Loucy (cell line): Measurements from ENCODE around the gene TINCR.

Source experiments
- EZH2phosphoT487 ChIP-seq: fragments of 200-600 bp; IDR thresholded peaks from 2 replicates; pipeline ENCODE4 v1.6.1; 2018; ENCODE audit warnings: antibody characterized with exemption, mild to moderate bottlenecking, moderate library complexity, borderline replicate concordance
- TF ChIP-seq, protein P1 (sequence below): fragments of 200-600 bp; sonication (generic); conservative IDR thresholded peaks from 2 replicates; pipeline ENCODE4 v1.5.1; 2014; ENCODE audit warnings: mild to moderate bottlenecking, antibody characterized with exemption, low read length

DNA sequence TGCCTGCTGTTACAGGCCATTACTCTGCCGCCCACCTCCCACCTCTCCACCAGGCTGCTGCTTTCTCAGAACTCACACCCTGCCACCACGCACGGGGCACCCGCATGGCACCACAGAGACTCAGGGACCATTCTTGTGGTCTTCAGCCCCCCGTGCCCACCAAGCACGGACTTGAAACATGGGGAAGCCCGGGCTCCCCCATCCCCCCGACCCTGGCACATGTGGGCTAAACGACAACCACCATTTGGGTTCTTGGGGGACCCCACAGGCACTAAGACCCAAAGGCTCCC lies 23.1 kb upstream of the TINCR start:
- TF ChIP-seq EZH2phosphoT487: no peak
- TF ChIP-seq, protein P1, sequence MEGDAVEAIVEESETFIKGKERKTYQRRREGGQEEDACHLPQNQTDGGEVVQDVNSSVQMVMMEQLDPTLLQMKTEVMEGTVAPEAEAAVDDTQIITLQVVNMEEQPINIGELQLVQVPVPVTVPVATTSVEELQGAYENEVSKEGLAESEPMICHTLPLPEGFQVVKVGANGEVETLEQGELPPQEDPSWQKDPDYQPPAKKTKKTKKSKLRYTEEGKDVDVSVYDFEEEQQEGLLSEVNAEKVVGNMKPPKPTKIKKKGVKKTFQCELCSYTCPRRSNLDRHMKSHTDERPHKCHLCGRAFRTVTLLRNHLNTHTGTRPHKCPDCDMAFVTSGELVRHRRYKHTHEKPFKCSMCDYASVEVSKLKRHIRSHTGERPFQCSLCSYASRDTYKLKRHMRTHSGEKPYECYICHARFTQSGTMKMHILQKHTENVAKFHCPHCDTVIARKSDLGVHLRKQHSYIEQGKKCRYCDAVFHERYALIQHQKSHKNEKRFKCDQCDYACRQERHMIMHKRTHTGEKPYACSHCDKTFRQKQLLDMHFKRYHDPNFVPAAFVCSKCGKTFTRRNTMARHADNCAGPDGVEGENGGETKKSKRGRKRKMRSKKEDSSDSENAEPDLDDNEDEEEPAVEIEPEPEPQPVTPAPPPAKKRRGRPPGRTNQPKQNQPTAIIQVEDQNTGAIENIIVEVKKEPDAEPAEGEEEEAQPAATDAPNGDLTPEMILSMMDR: no peak
